IPS-NIHi11 (cell line): ENCODE measurements around the gene PDE6A.
"Not testable (repeated sequence)": the region's sequence is repeated elsewhere in the genome, so short reads cannot be mapped to it uniquely, and the experiment has no call there.

Source experiments
- DNase-seq: peaks from one replicate; pipeline ENCODE4 v3.0.0; 2012; ENCODE audit warnings: mixed read lengths, low spot score

PDE6A gene

GRCh38 chr5:149895416-149896345 is 48.9 kb downstream of the PDE6A start:
- no peak for DNase-seq

DNA sequence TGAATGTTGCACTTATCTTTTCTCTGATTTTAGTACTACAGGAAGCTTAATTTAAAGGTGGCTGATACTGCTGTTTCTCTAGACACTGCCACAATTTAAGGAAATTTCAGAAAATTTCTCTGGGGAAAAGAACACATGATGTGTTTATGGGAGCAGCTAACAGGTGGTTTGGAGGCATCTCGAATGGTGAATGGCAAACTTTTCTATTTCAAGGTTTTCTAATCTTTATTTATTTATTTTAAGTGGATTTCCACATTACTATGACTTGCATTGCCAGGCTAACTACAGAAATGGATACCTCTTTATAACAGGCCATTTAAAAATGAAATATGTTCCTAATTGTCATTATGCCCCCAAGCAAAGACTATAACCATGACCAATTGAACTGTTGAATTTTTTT is 50.4 kb downstream of the PDE6A start:
- DNase-seq = no peak

- DNase-seq = no peak
Measured at GRCh38 chr5:149893403-149893931, 51.1 kb downstream of the PDE6A start.

GRCh38 chr5:149892594-149892993 is 52.0 kb downstream of the PDE6A start:
- DNase-seq = no peak

DNA sequence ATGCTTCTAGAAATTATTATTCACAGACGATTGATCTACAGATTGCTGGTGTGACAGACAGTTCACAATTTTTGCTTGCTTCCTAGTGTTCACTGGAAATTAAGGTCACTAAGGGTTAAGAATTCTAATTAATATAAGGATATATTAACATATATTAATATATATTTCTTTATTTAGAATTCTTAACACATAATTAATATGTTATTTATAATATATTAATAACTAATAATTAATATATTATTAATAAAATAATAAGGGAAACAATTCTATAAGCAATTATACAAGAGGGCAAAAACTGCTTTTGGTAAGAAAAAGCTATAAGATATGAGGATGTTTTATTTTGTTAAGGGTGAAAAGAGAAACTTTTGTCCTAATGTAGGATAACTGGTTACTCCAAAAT is 56.3 kb downstream of the PDE6A start:
- DNase-seq = no peak

GRCh38 chr5:149887622-149888183 is 56.9 kb downstream of the PDE6A start:
- no peak for DNase-seq

DNA sequence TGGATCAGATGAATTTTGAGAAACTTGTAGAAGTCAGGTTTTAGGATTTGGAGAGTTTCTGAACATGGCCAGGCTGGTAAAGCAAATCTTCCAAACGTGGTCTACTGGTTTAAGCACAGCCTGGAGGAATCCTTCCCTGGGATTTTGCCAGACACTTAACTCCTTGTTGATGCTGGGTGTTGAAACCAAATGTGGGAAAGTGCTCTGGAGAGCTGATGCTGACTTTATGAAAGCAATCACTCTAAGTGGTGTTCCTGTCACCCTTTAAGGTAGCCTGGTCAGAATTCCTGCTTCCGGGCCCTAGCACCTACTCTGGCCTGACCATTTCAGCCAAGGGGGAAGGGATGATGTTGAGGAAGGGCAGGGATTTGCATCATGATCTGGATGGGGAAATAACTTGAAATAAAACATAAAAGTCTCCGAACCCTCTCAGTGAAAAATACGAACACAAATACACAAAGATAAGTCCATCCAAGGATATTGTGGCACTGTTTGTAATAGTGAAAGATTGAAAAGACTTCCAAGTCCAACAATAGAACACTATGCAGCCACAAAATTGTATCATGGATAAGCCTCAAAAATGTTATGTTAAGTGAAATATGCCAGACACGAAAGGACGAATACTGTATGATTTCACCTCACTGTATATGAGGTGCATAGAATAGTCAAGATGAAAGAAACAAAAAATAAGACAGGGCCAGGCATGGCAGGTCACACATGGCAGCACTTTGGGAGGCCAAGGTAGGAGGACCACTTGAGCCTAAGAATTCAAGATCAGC is 57.7 kb downstream of the PDE6A start:
- DNase-seq = no peak

DNA sequence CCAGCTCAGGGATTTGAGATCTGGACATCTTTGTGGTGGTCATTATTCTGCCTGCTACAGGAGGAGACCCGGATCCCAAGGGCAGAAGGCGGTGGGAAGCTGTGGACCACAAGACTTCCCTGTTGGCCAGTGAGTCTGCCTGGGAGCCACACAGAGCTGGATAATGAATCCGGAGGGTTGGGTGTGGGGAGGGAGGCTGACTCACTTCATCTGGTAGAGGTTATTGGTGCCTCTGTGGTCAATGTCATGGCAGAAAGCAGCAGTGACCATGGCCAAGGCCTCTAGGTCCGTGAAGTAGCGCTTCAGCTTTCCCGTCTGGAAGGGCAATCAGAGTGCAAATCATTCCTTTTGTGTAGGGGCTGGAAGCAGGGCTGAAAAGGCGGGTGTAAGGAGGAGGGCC is 58.5 kb downstream of the PDE6A start:
- DNase-seq = no peak

GRCh38 chr5:149885513-149885912 is 59.1 kb downstream of the PDE6A start:
- no peak for DNase-seq

DNA sequence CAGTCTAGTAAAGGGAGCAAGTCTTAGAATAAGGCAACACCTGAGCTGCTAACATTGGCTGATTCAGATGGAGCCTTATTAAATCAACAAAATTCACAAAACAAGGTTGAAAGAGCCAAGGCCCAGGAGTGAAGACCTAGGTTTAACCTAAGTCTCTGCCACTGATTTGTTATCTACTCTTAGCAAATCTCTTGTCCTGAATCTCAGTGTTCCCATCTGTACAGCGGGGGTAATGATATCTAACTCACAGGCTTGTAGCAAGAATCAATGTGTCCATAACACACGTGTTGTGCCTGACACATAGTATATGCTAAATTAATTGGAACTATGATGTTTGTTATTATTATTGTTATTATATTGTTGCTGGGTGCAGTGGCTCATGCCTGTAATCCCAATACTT is 61.0 kb downstream of the PDE6A start:
- DNase-seq = no peak

- not testable (repeated sequence) for DNase-seq
Measured at GRCh38 chr5:149882633-149883032, 62.0 kb downstream of the PDE6A start.

DNA sequence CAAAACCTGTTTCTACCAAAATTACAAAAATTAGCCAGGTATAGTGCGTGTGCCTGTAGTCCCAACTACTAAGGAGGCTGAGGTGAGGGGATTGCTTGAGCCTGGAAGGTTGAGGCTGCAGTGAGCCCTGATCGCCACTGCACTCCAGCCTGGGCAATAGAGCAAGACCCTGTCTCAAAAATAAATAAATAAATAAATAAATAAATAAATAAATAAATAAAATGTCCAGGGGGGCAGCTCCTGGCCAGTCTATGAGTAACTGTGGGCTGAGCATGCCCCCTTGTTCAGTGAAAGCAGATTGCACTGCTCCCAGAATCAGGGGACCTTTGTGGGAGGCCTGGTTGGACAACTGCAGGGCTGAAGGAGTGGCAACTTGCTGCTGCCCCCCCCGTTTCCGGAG is 62.7 kb downstream of the PDE6A start:
- no peak for DNase-seq

- DNase-seq = no peak
Measured at GRCh38 chr5:149881069-149881622, 63.4 kb downstream of the PDE6A start.

DNA sequence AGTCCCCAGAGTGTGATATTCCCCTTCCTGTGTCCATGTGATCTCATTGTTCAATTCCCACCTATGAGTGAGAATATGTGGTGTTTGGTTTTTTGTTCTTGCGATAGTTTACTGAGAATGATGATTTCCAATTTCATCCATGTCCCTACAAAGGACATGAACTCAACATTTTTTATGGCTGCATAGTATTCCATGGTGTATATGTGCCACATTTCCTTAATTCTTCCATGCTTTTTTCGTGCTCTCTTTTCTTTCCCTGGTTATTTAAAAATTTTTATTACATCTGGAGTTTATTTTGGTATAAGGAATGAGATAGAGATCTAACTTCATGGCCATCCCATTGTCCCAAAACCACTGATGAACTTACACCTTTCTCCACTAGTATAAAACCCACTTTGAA is 65.0 kb downstream of the PDE6A start:
- not testable (repeated sequence) for DNase-seq

DNA sequence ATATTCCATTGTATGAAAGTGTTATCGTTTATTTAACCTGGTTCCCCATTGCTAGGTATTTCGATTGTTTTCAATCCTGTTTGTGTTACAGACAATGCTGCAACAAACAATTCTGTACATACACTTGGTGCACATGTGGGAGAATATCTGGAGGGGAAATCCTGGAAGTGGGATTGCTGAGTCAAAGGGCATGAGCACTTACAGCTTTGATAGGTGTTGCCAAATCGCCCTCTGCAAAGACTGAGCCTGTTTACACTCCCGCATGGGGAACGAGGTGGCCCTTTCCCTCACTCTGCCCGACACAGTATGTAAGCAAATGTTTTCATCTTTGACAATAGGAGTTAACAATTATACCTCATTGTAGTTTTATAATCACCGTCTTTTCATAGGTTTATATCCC is 66.2 kb downstream of the PDE6A start:
- DNase-seq = no peak

DNA sequence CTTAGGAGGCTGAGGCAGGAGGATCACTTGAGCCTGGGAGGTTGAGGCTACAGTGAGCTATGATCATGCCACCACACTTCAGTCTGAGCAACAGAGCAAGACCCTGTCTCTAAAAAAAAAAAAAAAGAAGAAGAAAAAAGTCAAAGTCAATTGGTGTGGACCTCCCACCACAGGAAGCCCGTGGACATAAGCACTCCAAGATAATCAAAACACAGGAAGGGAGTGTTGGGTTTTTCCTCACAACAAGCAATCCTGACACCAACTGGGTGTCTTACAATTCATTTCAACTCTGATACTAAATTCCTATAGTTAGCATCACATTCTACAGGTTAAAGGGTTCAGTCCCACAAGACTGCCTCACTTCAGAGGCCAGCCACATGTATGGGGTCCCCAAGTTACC is 70.7 kb downstream of the PDE6A start:
- no peak for DNase-seq

DNA sequence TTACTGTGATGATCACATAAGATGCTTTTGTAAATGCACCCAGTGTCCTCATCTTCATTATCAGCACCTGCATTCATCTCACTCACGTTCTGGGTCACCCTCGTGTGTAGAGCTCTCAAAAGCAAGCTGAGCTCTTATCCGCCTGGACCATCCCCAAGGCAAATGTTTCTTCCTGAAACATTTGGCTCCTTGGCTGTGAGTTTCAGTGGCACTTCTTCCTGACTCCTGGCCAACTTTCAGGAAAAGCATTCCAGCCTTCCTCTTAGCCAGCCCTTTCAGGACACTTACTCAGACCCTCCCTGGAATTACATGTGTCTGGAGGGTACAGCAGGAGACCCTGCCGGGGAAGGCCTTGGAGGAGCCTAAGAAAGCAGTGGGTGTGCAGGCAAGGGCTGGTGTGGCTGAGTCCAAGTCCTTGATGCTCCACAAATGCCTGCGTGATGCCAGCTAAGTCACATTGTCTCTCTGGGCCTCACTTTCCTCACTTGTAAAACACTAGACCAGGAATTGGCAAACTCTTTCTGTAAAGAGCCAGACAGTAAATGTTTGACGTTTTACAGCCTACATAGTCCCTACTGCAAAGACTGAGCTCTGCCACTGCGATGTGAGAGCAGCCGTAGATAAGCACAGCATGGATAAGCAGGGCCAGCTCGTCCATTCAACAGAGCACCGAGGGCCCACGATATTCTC is 72.1 kb downstream of the PDE6A start:
- DNase-seq = no peak

DNA sequence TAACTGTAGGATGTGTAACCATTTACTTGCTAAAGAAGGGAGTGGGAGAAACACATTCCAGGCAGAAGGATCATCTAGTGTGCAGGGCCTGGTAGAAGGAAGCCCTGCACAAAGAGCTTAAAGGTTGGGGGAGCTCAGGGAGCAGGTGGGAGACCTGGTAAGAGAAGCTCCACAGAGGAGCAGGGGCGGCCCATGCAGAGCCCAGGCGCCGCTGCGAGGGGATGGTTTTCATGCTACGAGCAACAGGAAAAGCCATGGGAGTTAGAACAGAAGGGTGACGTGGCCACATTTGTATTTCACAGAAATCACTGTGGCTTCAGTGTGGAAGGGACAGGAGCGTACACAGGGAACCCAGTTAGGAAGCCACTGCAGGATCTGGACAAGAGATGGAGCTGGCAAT is 73.1 kb downstream of the PDE6A start:
- no peak for DNase-seq

- no peak for DNase-seq
Measured at GRCh38 chr5:149870697-149871096, 73.9 kb downstream of the PDE6A start.

- no peak for DNase-seq
Measured at GRCh38 chr5:149870232-149870631, 74.4 kb downstream of the PDE6A start.

DNA sequence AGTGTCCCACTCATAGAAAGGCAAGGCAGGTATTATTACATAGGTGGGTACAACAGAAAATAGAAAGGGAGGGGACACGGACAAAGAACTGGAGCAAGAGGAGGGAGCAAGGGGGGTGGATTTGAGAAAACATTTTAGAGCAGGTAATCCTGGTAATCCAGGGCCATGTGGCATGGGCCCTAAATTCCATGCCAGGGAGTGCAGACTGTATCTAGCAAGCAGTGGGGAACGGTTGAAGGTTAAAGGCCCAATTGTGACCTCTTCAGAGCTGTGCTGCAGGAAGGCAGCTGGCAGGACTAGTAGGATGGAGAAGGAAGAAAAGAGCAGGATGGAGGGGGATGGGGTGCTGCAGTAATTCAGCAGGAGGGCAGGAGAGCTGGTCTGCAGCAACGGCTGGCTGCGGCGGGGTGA is 75.2 kb downstream of the PDE6A start:
- peak; percentile 50 for DNase-seq

DNA sequence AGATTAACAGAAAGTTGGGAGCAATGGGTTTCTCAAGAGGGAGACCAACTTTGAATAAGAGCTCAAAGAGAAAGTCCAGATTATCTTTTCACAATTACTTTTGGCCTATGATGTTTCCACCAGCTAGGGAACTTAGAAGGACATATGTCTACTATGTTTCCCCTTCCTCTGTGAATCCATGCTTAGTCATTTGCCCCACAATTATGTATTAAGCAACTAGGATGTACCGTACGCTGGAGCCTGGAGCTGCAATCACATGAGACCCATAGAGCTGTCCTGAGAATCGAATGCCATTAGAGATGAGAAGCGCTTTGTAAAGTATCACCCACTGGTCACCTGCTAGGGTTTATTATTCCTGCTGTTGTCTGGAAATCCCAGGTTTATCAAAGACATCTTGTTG is 78.8 kb downstream of the PDE6A start:
- no peak for DNase-seq
